Stimulated activated CD4-positive, alpha-beta T cell treated with anti-CD3 and anti-CD28 coated beads, TNF-alpha, amount 100 ng/mL, for 1 hour (primary cell): Measurements from ENCODE around the gene CPN1.
A peak's percentile ranks its signal among the peaks of the same experiment; 100 is the strongest.

Experiments
- DNase-seq, 3 donors: peaks; one replicate each; pipeline ENCODE4 v3.0.0-alpha.2; 2020; ENCODE audit warnings: low read depth in 3 of 3, low spot score in 1 of 3

CPN1 gene

DNA sequence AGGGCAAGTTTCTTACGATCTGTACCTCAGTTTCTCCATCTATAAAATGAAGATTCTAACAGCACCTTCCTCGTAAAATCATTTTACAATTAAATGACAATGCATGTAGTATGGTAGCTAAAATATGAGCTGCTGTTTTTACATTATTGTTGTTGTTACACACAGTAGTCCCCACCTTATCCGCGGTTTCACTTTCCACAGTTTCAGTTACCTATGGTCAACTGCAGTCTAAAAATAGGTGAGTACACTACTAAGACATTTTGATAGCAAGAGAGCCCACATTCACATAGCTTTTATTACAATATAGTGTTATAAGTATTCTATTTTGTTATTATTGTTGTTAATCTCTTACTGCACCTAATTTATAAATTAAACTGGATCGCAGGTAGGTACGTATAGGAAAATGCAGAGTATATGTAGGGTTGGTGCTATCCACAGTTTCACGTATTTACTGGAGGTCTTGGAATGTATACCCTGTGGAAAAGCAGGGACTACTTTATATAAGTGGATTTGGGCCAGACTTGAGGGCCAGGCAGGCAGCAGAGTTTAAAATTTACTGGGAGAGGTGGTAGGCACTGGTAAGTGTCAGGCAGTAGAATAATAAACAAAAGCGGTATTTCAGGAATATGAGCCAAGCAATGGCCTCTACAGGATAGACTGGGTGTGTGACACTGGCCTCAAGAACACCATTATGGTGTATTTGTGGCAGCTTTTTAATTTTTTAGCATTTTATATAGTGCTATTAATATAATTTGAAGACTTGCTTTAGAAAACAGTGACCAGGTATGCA, 82.2 kb downstream of the CPN1 start:
- DNase-seq, result no peak

DNA sequence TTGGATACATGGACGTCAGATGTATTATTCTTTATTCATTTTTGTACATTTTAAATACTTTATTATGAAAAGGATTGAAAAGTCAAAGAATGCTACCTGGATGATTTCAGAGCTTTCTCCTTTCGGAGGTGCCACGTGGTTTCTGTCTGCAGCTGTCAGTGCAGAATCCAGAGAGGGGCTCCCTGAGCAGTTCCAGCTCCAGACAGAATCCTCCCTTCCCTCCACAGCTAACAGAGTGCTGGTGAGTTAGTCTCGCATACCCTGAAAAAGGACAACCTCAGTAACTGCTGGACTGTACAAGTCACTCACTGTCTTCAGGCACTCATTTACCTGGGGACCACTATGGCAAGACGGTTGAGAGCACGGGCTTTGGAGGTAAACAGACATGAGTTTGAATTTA, 82.8 kb downstream of the CPN1 start:
- no peak for DNase-seq

DNA sequence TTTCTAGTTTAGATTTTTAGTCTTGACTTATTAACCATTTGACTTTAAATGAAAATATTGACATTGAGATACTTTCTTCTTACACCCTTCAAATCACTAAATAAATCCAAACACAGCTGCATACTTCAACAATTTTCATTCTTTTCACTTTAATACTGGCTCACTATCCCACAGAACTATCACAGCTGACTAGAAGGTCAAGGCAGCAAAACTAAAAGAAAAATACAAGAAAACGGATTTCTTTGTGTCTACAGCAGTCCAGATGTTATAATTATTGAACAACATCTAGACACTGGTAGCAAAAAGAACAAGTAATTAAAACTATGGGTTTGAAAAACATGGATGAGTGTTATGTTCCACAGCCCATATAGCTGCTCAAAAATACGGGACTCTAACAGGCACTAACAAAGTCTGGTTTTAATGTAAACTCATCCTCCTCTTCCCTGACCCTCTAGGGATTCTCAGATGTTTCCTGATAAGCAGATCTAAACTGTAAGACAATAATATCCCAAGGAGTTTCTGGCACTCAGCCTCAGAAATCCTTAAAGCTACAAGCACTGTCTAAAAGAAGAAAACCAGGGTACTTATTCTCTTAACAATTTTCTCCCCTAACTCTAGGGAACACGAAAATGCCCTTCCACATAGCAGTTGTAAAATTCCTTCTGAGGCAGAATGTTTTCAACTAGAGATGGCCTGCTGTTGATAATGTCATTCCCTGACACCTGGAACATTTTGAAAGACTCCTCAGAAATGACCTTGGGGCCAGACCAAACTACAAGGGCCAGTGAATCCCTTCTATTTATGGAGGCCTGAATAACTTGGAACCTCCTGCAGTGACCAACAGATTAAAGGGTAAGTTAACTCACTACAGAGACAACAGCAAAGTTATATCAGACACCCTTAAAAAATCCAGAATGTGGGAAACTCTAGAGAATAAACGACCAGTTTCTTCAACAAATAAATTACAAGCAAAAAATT, 84.7 kb downstream of the CPN1 start:
- no peak for DNase-seq

DNA sequence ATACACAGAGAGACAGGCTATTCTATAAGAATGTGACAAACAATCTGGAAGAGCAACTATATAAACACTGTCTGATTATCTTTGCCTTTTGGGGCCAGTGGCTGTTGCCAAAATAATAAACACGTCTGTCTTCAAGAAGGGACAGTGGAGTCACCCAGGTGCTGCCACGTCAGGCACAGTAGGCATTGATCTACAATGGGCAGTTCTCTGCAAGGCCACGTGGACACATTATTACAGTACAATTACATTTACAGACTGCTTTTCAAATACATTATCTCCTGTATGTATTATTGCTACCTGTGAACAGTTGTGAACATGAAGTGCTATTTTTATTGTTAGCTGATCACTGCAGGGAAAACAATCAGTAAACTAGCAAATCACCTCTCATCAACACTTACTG, 86.0 kb downstream of the CPN1 start:
- DNase-seq, result no peak

DNA sequence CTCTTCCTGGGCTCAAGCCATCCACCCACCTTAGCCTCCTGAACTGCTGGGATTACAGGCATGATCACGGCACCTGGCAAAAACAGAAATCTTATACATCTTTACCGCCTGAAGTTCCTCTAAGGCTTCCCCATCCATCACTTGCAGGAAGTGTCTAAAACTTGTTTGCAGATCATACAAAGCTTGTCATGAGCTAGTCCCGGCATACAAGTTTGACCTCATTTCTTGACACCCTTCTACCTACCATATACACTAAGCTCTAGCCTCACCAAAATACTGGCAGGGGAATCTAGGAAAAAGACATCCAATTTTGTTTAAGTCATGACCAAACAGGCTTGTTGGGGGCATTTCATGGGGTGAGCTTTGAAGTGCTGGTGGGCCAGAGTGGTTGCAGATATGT, 86.4 kb downstream of the CPN1 start:
- DNase-seq, result no peak

DNA sequence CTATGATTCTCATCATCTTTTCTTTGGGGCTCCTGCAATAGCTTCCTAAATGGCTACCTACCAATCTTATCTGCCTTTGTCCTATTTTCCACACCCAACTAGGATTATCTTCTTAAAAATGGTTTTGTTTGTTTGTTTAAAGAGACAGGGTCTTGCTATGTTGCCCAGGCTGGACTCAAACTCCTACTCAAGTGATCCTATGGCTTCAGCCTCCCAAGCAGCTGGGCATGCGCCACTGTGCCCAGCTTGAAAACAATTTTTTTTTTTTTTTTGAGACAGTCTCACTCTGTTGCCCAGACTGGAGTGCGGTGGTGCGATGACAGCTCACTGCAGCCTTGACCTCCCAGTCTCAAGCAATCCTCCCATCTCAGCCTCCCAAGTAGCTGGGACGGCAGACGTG, 86.9 kb downstream of the CPN1 start:
- DNase-seq, result no peak

DNA sequence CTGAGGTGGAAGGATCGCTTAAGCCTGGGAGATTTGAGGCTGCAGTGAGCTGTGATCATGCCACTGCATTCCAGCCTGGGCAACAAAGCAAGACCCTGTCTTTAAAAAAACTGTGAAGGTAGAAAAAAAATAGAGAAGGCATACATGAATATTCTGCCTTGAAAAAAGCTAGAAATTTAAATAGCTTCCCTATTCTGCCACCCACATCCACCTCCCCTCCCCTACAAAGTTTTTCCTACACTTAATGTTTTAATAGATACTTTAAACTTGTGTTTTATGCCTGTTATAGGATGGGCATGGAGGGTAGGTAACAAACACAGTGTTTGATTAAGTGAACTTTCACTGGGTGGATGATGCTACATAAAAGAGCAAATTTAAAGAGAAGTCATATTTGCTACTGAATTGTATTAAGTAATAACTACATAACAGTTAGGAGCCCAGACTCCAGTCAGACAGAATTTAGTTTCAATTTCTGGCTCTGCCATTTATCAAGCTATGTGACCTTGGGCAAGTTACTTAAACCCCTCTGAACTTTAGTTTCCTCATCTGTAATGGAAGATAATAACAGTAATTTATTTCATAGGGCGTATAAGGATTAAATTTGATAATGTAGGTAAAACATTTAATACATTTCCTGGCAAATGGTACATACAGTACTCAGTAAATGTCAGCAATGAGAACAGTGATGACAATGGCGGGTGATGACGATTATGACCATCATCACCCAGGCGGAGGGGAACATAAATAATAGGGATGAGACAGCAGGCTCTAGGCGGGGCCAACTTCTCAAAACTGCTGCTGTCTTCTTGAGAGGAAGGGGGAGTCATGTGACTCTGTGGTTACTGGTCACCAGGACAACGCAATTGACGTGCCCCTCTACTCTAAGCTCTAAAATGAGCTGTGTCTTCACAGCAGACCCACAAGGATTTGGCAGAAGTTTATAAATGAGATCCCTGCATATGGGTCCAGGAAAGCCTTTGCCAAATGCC, 87.7 kb downstream of the CPN1 start:
- peak in 1 of 3 donors; percentile 2 for DNase-seq
